Measurements from ENCODE around the gene PAH. TPM values are rescaled to one million over a fixed set of nuclear protein-coding genes. Genes with fewer than 3 reads are reported as not detected.

The PAH gene
- not detected in 2 replicates for total RNA-seq

GRCh38 chr12:102917026-102917787 lies at the start of gene PAH:
PAH (minus strand) TSS chr12:102917244; CDS start chr12:102917130, 114 bp downstream.

DNA sequence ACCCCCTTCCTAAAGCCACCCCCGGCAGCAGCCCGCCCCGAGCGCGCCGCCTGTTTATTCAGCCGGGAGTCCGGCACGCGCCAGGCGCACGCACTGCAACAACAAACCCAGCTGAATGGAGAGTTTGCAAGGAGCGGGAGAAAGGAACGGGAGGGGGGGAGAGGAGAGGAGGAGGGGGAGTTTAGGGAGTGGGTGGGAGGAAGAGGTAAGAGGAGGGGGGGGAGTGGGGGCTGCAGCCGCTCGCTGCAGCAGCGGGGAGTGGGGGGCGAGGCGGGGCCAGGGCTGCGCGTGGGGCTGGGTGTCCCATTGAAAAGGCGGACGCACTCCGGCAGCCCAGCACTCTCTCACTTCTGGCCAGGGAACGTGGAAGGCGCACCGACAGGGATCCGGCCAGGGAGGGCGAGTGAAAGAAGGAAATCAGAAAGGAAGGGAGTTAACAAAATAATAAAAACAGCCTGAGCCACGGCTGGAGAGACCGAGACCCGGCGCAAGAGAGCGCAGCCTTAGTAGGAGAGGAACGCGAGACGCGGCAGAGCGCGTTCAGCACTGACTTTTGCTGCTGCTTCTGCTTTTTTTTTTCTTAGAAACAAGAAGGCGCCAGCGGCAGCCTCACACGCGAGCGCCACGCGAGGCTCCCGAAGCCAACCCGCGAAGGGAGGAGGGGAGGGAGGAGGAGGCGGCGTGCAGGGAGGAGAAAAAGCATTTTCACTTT lies 40.5 kb upstream of the PAH start, which contains the start of gene ASCL1:
TSS of gene ASCL1 (plus strand) at position 336 of the 712 bp plus-strand sequence. CDS start 571 bp downstream, outside the sequence.

Other genes starting within 250 kb of the PAH start
- gene ASCL1, start 40.4 kb upstream of the PAH start, total RNA-seq = not detected in 2 replicates

Measured in vein endothelial cell (primary cell).